GM12873 (cell line): ENCODE measurements around the gene CARM1.

ENCODE experiments used
- TF ChIP-seq, protein P1 (sequence below): IDR thresholded peaks from 2 replicates; pipeline ENCODE4 v1.5.1; 2012; ENCODE audit warnings: low read depth, mild to moderate bottlenecking, moderate library complexity, low read length, control low read depth; ENCODE audit not compliant: insufficient read depth; ENCODE audit errors: missing control alignments

CARM1 gene

DNA sequence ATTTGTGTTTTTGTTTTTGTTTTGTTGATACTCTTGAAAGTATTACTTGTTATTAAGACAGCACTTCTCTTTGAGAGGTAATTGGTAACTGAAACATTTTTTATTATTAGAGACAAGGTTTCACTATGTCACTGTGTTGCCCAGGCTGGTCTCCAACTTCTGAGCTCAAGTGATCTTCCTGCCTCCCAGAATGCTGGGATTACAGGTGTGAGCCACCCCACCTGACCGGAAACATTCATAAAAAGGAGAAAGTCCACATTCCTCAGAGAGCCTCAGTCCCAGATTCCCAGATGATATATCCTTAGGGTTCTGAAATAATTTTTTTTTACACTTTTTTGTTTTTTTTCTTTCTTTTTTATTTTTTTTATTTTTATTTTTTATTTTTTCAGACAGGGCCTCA, 2.7 kb downstream of the CARM1 start:
- TF ChIP-seq, protein P1, sequence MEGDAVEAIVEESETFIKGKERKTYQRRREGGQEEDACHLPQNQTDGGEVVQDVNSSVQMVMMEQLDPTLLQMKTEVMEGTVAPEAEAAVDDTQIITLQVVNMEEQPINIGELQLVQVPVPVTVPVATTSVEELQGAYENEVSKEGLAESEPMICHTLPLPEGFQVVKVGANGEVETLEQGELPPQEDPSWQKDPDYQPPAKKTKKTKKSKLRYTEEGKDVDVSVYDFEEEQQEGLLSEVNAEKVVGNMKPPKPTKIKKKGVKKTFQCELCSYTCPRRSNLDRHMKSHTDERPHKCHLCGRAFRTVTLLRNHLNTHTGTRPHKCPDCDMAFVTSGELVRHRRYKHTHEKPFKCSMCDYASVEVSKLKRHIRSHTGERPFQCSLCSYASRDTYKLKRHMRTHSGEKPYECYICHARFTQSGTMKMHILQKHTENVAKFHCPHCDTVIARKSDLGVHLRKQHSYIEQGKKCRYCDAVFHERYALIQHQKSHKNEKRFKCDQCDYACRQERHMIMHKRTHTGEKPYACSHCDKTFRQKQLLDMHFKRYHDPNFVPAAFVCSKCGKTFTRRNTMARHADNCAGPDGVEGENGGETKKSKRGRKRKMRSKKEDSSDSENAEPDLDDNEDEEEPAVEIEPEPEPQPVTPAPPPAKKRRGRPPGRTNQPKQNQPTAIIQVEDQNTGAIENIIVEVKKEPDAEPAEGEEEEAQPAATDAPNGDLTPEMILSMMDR, result no peak

DNA sequence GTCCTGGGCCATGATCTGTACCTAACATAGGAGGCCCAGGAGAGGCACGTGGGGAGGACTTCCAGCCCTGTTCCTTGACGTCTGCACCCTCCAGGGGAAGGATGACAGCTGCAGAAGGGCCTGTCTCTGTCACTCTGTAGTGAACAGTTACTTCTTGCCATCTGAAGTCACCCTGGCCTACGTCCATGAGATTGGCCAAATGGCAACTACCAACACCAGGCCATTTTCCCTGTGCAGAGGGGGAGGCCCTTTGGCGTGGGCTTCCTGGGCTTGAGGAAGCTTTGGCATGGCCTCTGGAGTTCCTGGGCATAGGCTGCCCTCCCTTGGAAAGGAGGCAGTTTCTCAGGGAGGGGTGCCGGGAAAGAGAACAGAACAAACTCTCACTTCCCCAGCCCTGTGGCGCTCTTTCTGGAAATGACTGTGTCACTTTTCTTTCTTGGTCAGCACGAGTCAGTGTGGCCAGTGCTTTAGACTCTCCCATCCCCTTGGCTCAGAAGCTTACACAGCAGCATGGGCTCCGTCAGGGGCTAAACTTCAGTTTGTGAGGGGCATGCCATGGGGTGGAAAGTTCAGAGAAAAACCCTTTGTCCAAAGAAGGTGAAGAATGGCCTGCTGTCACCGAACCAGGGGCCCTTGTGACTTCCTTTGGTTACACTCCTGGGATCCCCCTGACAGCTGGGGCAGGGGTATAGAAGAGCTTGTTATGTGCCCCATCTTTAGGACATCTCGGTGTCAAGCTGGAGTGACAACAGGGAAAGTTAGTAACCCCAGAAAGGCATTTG, 5.3 kb downstream of the CARM1 start:
- TF ChIP-seq, protein P1, result no peak

DNA sequence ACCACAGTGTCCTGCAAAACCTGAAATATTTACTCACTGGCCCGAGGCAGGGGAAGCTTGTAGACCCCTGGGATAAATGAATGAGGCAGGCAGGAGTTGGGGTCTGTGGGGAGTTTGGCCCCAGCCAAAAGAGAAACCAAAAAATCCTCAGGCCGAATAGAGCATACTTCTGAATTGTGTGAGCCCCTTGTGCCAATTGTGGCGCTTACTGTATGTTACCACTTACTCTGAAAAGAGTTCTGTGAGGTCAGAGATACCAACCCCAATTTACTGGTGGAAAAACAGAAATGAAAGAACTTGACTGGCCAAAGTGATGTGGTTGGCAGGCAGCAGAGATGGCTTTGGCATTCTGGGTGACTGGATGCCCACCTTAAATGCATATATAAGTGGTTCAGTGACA, 6.9 kb downstream of the CARM1 start:
- TF ChIP-seq, protein P1, result no peak

DNA sequence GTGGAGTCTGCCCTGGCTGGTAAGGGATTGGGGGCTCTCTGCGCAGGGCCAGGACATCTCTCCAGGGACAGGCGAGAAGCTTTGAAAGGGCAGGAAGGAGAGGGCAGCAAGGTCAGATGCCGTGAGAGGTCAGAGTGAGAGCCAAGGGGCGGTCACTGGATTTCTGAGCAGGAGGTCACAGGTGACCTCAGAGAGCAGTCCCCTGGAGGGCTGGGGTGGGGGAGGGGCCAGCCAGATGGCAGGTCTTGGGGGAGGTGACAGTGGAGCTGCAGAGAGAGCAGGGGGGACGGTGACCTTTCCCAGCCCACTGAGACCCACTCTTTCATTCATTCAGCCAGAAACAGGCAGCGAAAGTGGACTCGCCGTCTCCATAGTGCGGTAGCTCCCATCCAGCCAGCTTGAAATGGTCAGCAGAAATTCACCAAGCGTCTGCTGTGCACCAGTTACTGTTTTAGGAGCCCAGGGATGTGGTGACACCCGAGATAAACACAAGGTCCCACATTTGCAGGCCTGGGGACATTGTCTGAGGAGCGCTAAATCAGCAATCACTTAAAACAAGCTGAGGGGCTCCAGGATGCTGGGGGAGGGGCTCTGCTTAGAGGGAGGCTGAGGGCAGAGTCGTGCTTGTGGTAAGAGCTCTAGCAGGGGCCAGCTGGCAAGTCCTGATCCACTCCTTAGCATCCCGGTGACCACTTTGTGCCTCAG, 10.2 kb downstream of the CARM1 start:
- TF ChIP-seq, protein P1, result no peak

DNA sequence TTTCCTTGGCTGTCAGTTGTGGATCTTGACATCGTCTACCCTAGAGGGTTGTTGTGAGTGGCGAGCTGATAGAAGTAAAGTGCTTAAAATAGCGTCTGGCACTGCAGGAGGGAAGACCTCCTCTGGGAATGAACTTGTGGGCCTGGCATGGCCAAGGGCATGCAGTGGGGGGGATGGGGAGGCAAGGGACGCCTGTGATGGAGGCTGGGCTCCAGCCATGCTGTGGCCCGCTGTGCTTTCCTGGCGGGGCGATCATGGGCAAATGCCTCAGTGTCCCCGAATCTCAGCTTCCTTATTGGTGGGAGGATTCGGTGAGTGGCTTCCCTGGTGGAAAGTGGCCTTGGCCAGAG, 10.7 kb downstream of the CARM1 start:
- TF ChIP-seq, protein P1, result no peak

DNA sequence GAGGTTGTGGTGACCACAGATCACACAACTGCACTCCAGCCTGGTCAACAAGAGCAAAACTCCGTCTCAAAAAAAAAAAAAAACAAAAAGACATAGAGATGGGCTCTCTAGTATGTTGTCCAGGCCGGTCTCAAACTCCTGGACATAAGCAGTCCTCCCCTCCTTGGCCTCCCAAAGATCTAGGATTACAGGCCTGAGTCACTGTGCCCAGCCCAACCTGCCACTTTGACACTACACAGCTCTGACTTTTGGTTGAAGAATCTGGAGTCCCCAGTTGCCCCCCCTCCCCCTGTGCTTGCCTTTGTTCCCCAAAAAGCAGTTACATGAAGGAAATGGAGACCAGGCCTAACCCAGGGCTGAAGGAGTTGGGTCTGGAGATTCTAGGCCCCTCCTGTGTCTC, 12.9 kb downstream of the CARM1 start:
- TF ChIP-seq, protein P1, result no peak
